SK-N-SH (cell line): ENCODE data around the gene KDM1A.

ENCODE experiments used
- CHD2 ChIP-seq: fragments of 150-350 bp; IDR thresholded peaks from 2 replicates; pipeline ENCODE4 v1.6.1; 2018; ENCODE audit warnings: low read length; ENCODE audit not compliant: partially characterized antibody
- CTCF ChIP-seq: fragments of 200-600 bp; sonication (generic); IDR thresholded peaks from 2 replicates; pipeline ENCODE4 v1.6.1; 2017; ENCODE audit warnings: antibody characterized with exemption, mild to moderate bottlenecking, moderate library complexity
- EP300 ChIP-seq, 2 experiments: IDR thresholded peaks; 2 replicates each; pipeline versions ENCODE4 v1.4.0 to v1.6.1; 2012; ENCODE audit warnings: borderline replicate concordance in 1 of 2, low read depth in 1 of 2, low read length in 1 of 2
- JUND ChIP-seq: IDR thresholded peaks from 2 replicates; pipeline ENCODE4 v1.4.0; 2012
- NFIC ChIP-seq: IDR thresholded peaks from 2 replicates; pipeline ENCODE4 v1.4.0; 2012; ENCODE audit warnings: borderline replicate concordance
- NRF1 ChIP-seq: IDR thresholded peaks from 2 replicates; pipeline ENCODE4 v1.6.1; 2012; ENCODE audit warnings: low read depth, mild to moderate bottlenecking, low read length
- POLR2AphosphoS5 ChIP-seq: IDR thresholded peaks from 2 replicates; pipeline ENCODE4 v1.6.1; 2012; ENCODE audit warnings: low read depth, low read length
- RAD21 ChIP-seq: IDR thresholded peaks from 2 replicates; pipeline ENCODE4 v1.6.1; 2012; ENCODE audit warnings: mild to moderate bottlenecking, low read length
- REST ChIP-seq: IDR thresholded peaks from 2 replicates; pipeline ENCODE4 v1.6.1; 2012; ENCODE audit warnings: mild to moderate bottlenecking, low read depth, low read length, moderate library complexity
- SIN3A ChIP-seq: IDR thresholded peaks from 2 replicates; pipeline ENCODE4 v1.6.1; 2012; ENCODE audit warnings: low read depth, mild to moderate bottlenecking, low read length, moderate library complexity, borderline replicate concordance
- USF2 ChIP-seq: fragments of 150-350 bp; IDR thresholded peaks from 2 replicates; pipeline ENCODE4 v1.6.1; 2017; ENCODE audit warnings: antibody characterized with exemption, low read length, low read depth, borderline replicate concordance
- YY1 ChIP-seq: IDR thresholded peaks from 2 replicates; pipeline ENCODE4 v1.4.0; 2012; ENCODE audit warnings: low read depth, mild to moderate bottlenecking

- no peak for TF ChIP-seq CTCF
- no peak for TF ChIP-seq REST
- TF ChIP-seq USF2 = no peak
- TF ChIP-seq NFIC = no peak
- no peak for TF ChIP-seq CHD2
- no peak for TF ChIP-seq POLR2AphosphoS5
- TF ChIP-seq SIN3A = no peak
- TF ChIP-seq YY1 = no peak
- no peak for TF ChIP-seq RAD21
- no peak for TF ChIP-seq NRF1
- no peak for TF ChIP-seq EP300 (IDR thresholded peaks at IDR 0.05; ENCODE audit: borderline replicate concordance in 1 of 2, low read depth in 1 of 2, low read length in 1 of 2)
- TF ChIP-seq JUND = no peak
Measured at GRCh38 chr1:23122796-23123195, 103.5 kb downstream of the KDM1A start.
